NOMO-1 treated with dmso at 0.1 percent for 144 hours (cell line): ENCODE results near the gene HYAL3.

Source experiments
- DNase-seq: peaks from one replicate; lab custom pipeline; 2025; ENCODE audit not compliant: unreplicated experiment; lab: John Stamatoyannopoulos, UW

Gene HYAL3

GRCh38 chr3:50298836-50299637, at the start of gene HYAL3, which contains the start of gene NAA80:
TSS of gene HYAL3 (minus strand) at chr3:50299405. CDS start at chr3:50295602, 3,803 bp downstream.
TSS of gene NAA80 (minus strand) at chr3:50299405. CDS start at chr3:50297463, 1,942 bp downstream.
- peak; percentile 100 for DNase-seq

GRCh38 chr3:50347187-50347813, 48.1 kb upstream of the HYAL3 start:
- DNase-seq, result peak; percentile 74

GRCh38 chr3:50345586-50346234, 46.5 kb upstream of the HYAL3 start, which contains the start of gene ZMYND10:
TSS of gene ZMYND10 (minus strand) at chr3:50345732. CDS start at chr3:50345579, 153 bp downstream.
- peak; percentile 64 for DNase-seq

GRCh38 chr3:50345008-50345407, 45.8 kb upstream of the HYAL3 start:
- no peak for DNase-seq

- DNase-seq, result no peak
These were observed 43.8 kb upstream of the HYAL3 start for GRCh38 chr3:50342813-50343633.

- DNase-seq, result no peak
These were observed 42.9 kb upstream of the HYAL3 start for GRCh38 chr3:50341996-50342650.

- no peak for DNase-seq
These were observed 42.3 kb upstream of the HYAL3 start for GRCh38 chr3:50341537-50341936.

- DNase-seq, result peak; percentile 92
These were observed 41.5 kb upstream of the HYAL3 start, which contains the start of gene RASSF1 for GRCh38 chr3:50340448-50341329. TSS of gene RASSF1 (minus strand) at chr3:50340836. CDS start at chr3:50340805, 31 bp downstream.

GRCh38 chr3:50340147-50340447, 40.9 kb upstream of the HYAL3 start:
- no peak for DNase-seq

GRCh38 chr3:50339485-50340146, 40.4 kb upstream of the HYAL3 start:
- DNase-seq, result no peak

GRCh38 chr3:50338965-50339364, 39.8 kb upstream of the HYAL3 start:
- DNase-seq, result peak; percentile 28

GRCh38 chr3:50337175-50337861, 38.1 kb upstream of the HYAL3 start:
- DNase-seq, result peak; percentile 99

GRCh38 chr3:50336452-50337174, 37.4 kb upstream of the HYAL3 start:
- DNase-seq, result no peak

- no peak for DNase-seq
These were observed 35.3 kb upstream of the HYAL3 start for GRCh38 chr3:50334339-50335075.

- no peak for DNase-seq
These were observed 34.6 kb upstream of the HYAL3 start for GRCh38 chr3:50333744-50334328.

- no peak for DNase-seq
These were observed 32.2 kb upstream of the HYAL3 start for GRCh38 chr3:50331364-50331907.
